DMS79 treated with DMSO at 0.1 percent for 48 hours (cell line): ENCODE measurements around the gene VASP.

Experiments used
- DNase-seq: peaks from one replicate; lab custom pipeline; 2025; lab: John Stamatoyannopoulos, UW

Gene VASP

GRCh38 chr19:45514376-45515051, 7.2 kb downstream of the VASP start:
- DNase-seq = no peak

- no peak for DNase-seq
These were observed 7.9 kb downstream of the VASP start for GRCh38 chr19:45515081-45515624.

GRCh38 chr19:45515807-45516401, 8.6 kb downstream of the VASP start:
- no peak for DNase-seq

- DNase-seq = no peak
These were observed 10.0 kb downstream of the VASP start for GRCh38 chr19:45517238-45517637.

- no peak for DNase-seq
These were observed 10.6 kb downstream of the VASP start for GRCh38 chr19:45517641-45518468.

GRCh38 chr19:45518469-45518826, 11.2 kb downstream of the VASP start:
- DNase-seq = no peak

GRCh38 chr19:45522010-45522941, 15.0 kb downstream of the VASP start:
- DNase-seq = no peak

DNA sequence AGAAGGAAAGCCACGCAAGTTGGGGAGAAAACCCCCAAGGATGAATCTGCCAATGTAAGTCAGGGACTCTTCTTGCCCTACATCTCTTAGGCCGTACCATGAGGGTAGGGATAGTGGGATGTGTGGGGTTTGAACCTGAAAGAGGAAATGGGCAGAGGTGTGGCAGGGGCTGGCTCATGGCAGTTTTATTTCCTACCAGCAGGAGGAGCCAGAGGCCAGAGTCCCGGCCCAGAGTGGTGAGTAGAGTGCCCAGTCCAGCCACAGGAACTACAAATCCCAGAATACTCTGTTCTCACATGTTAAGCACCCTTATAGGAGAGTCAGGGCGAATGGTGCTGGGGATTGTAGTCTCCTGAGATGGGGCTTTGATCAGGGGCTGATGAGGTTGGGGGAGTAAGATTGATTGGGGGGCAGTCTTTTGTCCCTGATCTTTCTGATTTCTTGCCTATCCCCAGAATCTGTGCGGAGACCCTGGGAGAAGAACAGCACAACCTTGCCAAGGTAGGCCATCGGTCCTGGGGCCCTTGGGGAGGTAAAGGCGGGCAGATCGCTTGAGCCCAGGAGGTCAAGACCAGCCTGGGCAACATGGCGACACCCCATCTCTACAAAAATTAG, 16.5 kb downstream of the VASP start:
- peak; percentile 74 for DNase-seq

DNA sequence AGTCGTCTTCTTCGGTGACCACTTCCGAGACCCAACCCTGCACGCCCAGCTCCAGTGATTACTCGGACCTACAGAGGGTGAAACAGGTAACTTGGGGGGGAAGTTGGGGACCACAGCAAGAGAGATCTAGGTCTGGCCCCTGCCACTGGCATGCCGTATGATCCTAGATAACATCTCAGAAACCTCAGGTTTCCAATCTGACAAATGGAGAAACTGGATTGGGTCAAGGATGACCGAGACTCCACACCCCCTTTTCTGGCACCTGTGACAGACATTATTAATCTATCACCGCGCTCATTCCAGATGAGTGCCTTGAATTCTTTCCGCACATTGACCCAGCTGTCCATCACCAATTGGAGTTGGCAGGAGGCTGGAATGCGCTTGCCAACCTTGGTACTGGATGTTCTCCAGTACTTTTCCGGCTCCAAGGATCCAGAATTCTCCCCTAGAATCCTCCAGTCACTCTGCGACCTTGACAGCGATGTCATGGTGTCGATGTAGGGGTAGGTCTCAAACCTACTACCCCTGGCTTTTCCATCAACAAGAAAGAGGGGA, 17.4 kb downstream of the VASP start:
- no peak for DNase-seq

DNA sequence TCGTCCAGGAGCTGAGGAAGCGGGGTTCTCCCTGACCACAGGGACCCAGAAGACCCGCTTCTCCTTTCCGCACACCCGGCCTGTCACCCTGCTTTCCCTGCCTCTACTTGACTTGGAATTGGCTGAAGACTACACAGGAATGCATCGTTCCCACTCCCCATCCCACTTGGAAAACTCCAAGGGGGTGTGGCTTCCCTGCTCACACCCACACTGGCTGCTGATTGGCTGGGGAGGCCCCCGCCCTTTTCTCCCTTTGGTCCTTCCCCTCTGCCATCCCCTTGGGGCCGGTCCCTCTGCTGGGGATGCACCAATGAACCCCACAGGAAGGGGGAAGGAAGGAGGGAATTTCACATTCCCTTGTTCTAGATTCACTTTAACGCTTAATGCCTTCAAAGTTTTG, 18.9 kb downstream of the VASP start:
- DNase-seq = no peak

DNA sequence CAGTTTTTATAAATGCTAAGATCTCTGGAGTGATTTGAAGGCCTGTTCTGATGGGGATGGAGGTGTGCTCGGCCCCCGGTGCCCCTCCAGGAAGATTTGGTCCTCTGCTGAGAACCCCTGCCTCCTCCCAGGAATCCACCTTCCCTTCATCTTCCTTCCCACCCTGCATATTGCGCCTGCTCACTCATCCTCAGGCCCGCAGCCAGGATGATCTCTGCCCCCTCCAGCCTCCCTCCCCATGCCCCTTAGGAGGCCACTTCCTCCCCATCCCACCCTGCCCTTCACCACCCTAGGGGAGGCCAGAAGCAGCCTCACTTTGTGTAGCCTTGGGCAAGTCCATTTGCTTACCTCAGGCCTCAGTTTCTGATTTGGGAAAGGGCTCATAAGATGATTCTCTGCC, 19.7 kb downstream of the VASP start:
- no peak for DNase-seq

DNA sequence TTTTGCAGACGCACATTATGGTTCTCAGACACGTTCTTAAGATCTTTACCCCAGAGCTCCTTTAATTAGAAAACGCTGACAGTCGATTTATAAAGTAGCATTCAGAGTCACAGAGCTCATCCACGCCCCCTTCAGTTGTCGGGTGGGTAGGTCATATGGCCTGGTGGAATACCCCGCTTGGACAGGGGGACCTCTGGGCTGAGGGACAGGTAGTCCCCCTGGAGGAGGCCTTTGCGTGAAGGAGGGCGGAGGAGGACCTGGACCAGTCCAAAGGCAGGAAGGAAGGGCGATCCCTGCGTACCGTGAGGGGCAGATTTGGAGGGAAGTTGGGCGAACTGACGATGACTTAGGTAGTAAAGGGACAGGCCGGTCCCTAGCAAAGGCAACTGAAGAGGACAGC, 20.5 kb downstream of the VASP start:
- no peak for DNase-seq

GRCh38 chr19:45528149-45528743, 21.0 kb downstream of the VASP start:
- DNase-seq = peak; percentile 49

DNA sequence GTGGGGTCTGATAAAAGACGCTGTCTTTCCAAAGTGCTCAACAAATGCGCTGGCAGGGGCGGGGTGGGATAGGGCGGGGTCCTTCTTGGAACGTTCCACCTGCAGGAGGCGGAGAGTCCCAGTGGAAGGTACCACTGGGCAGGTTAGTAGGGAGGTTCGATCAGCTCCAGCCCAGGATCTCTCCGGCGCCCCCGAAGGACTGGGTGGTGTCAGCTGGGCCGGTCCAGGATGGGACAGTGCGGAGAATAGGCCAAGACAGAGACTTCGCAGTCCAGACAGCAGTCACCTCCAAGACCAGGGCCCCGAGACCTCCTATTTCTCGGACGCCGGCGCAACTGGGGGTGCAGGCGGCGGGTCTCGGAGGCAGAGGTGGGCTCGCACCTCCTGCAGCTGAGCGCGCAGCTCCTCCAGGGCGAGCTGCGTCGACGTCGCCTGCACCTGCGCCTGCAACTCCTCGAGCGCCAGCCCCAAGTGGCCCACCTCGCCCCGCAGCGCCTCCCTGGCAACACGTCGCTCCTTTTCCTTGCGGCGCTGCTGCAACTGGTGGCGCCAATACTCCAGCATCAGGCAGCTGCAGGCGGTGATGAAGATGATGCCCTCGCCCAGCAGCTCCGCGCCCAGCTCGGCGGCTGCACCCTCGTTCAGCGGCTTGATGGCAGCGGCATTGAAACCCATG, 21.6 kb downstream of the VASP start:
- peak; percentile 82 for DNase-seq

DNA sequence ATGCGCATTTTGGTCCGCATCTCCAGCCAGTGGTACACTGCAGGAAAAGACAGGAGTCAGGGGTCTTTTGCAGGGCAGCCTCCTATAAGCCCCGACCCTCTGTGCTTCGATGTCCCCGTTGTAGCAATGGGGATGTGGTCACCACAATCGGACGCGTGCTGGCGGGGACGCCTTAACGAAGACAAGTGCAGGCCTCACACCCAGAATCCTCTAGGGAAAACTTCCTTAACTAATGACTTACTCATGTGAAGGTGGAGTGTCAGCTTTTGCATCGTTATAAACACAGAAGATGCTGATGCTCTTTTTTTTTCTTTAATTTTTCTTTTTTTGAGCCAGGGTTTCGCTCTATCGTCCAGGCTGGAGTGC, 22.1 kb downstream of the VASP start:
- no peak for DNase-seq

DNA sequence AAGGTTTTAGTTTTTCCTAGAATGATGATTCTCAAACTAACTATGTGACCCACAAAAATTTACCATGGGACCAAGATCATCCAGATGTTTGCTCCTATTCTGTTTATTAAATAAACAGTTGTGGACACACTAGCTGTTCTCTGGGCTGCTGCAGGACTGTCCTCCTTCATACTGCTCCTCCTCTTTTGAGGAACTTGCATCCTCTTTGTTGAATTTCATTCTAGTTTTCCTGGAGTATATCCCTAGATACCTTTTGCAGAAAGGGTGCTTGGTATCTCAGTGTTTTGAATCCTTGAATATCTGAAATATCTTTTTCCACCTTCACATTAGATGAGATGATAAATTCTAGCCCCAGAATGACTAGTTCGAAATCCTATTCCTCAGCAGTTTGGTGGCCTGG, 24.1 kb downstream of the VASP start:
- no peak for DNase-seq

DNA sequence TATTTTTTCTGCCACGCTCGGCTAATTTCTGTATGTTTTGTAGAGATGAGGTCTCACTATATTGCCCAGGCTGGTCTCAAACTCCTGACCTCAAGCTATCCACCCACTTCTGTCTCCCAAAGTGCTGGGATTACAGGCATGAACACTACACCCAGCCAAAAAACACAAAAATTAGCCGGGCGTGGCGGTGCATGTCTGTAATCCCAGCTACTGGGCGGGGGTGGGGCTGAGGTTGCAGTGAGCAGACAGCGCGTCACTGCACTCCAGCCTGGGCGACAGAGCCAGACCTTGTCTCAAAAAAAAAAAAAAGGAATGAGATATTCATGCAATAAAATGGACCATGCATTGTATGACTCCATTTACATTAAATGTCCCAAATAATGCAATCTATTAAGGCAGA, 32.2 kb downstream of the VASP start:
- no peak for DNase-seq

DNA sequence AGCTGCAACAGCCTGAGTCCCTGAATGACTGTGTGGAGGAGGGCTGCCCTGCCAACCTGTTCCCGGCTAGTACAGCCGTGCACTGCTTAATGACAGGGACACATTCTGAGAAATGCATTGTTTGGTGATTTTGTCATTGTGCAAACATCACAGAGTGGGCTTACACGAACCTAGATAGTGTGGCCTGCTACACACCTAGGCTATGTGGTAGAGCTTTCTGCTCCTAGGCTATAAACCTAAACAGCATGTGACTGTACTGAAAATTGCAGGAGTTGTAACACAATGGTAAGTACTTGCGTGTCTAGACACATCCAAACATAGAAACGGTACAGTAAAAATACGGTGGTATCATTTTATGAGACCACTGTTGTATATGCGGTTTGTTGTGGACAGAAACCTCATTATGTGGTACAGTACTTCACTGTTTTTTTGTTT, 35.0 kb downstream of the VASP start:
- peak; percentile 18 for DNase-seq

GRCh38 chr19:45547211-45547770, 40.0 kb downstream of the VASP start:
- DNase-seq = no peak
